ENCODE results near the gene IL10.

Gene IL10

GRCh38 chr1:206738370-206739366 lies 33.6 kb downstream of the IL10 start:
- FAIRE-seq (peak; percentile 61), DNase-seq (ENCODE audit: insufficient read length, low spot score) (no peak)

GRCh38 chr1:206737729-206738201 lies 34.5 kb downstream of the IL10 start:
- FAIRE-seq (peak; percentile 47), DNase-seq (ENCODE audit: insufficient read length, low spot score) (no peak)

GRCh38 chr1:206736878-206737728 lies 35.2 kb downstream of the IL10 start:
- DNase-seq (ENCODE audit: insufficient read length, low spot score) (no peak), FAIRE-seq (peak; percentile 21)

- no peak for DNase-seq (ENCODE audit: insufficient read length, low spot score)
- FAIRE-seq: no peak
Observed at GRCh38 chr1:206735553-206736031, 36.7 kb downstream of the IL10 start.

GRCh38 chr1:206734499-206735142 lies 37.7 kb downstream of the IL10 start:
- FAIRE-seq (no peak), DNase-seq (ENCODE audit: insufficient read length, low spot score) (peak; percentile 57)

GRCh38 chr1:206732992-206733391 lies 39.3 kb downstream of the IL10 start:
- DNase-seq (ENCODE audit: insufficient read length, low spot score): no peak
- FAIRE-seq: no peak

GRCh38 chr1:206732508-206732907 lies 39.8 kb downstream of the IL10 start:
- DNase-seq (ENCODE audit: insufficient read length, low spot score) (no peak), FAIRE-seq (no peak)

- no peak for FAIRE-seq
- DNase-seq (ENCODE audit: insufficient read length, low spot score): no peak
Observed at GRCh38 chr1:206729507-206729906, 42.8 kb downstream of the IL10 start.

GRCh38 chr1:206729050-206729449 lies 43.2 kb downstream of the IL10 start:
- FAIRE-seq (no peak), DNase-seq (ENCODE audit: insufficient read length, low spot score) (no peak)

GRCh38 chr1:206728697-206728987 lies 43.7 kb downstream of the IL10 start:
- FAIRE-seq (no peak), DNase-seq (ENCODE audit: insufficient read length, low spot score) (no peak)

- DNase-seq (ENCODE audit: insufficient read length, low spot score) (no peak), FAIRE-seq (no peak)
Observed at GRCh38 chr1:206727981-206728696, 44.2 kb downstream of the IL10 start.

GRCh38 chr1:206725109-206725963 lies 47.0 kb downstream of the IL10 start:
- no peak for DNase-seq (ENCODE audit: insufficient read length, low spot score)
- peak; percentile 65 for FAIRE-seq

GRCh38 chr1:206723805-206724472 lies 48.4 kb downstream of the IL10 start:
- no peak for FAIRE-seq
- no peak for DNase-seq (ENCODE audit: insufficient read length, low spot score)

- DNase-seq (ENCODE audit: insufficient read length, low spot score): no peak
- FAIRE-seq: no peak
Observed at GRCh38 chr1:206723462-206723804, 48.9 kb downstream of the IL10 start.

GRCh38 chr1:206722751-206723461 lies 49.4 kb downstream of the IL10 start:
- no peak for FAIRE-seq
- DNase-seq (ENCODE audit: insufficient read length, low spot score): no peak

- DNase-seq (ENCODE audit: insufficient read length, low spot score) (no peak), FAIRE-seq (no peak)
Observed at GRCh38 chr1:206721454-206721853, 50.8 kb downstream of the IL10 start.

- peak; percentile 56 for FAIRE-seq
- DNase-seq (ENCODE audit: insufficient read length, low spot score): no peak
Observed at GRCh38 chr1:206719169-206719839, 53.0 kb downstream of the IL10 start.

GRCh38 chr1:206717674-206717989 lies 54.7 kb downstream of the IL10 start:
- FAIRE-seq (no peak), DNase-seq (ENCODE audit: insufficient read length, low spot score) (no peak)

Data from GM19239 (cell line).